CD4-positive, alpha-beta T cell treated with Interleukin-12 subunit alpha and Interleukin-12 subunit beta, for 1 hour (primary cell): ENCODE results near the gene MMP10.
"Not testable (repeated sequence)": the region's sequence is repeated elsewhere in the genome, so short reads cannot be mapped to it uniquely, and the experiment has no call there.

Experiments
- DNase-seq: peaks from one replicate; pipeline ENCODE4 v3.0.0-alpha.2; 2020

Gene MMP10

DNA sequence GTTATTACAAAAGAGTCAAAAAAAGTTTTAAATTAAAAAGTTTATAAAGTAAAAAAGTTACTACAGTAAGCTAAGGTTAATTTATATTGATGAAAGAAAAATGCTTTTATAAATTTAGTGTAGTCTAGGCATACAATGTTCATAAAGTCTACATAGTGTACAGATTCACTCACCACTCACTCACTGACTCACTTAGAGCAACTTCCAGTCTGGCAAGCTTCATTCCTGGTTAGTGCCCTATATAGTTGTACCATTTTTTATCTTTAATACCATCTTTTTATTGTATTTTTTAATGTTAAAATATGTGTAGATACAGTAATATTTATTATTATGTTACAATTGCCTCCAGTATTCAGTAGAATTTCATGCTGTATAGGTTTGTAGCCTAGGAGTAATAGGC is 2.6 kb upstream of the MMP10 start:
- no peak for DNase-seq

- no peak for DNase-seq
These were observed 1.2 kb upstream of the MMP10 start for GRCh38 chr11:102781676-102782075.

- no peak for DNase-seq
These were observed 4.0 kb downstream of the MMP10 start for GRCh38 chr11:102776454-102776853.

DNA sequence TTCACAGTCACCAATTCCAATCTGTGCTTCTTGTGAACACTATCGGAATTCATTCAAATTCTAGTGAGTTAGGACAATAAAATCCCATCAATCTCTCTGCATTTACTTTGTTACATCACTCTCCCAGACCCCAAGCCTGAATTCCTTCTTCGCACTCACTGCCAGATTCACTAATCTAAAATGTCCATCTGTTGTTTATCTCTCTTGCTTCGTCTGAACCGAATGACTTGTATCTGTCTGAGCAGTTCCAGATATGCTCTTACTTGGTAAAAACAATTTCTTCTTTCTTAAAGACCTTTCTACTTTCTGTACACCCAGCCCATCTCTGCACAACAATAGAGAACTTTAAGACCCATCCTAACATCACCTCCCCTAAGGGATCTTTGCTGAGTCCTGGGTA is 7.0 kb downstream of the MMP10 start:
- DNase-seq, result no peak

DNA sequence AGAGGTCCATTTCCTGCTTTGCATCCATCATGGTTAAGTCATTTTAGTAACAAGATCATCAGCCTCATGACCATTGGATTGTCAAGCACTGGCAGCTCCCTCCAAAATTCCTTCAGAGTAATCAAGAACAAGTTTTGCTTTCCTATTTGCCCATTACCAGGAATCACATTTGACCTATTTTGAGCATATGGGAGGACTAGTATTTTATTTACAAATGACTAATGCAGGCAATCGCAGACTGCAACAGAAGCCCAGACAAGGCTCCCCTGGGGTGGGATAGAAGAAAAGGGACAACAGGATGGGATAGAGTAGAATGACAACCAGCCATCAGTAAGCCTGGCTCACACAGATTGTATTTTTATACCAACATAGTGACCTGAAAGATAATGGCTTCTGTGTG is 9.1 kb downstream of the MMP10 start:
- no peak for DNase-seq

DNA sequence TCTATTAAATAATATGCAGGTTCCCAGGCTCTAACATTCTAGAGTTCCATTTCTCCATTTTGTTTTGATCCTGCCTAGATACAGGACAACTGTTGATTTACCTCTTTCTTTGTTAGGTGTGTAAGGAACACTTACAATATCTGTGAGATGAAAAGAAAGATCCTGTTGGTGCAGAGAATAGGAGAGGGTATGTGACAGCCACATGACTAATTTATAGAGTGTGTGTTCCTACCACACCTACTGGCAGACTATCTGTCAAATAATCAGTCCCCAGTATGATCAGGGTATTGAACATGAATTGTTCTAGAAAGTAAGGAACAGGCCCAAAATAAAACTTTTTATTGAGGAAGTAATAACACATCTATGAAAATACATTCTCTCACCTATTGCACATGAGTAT is 10.2 kb downstream of the MMP10 start:
- DNase-seq, result no peak

DNA sequence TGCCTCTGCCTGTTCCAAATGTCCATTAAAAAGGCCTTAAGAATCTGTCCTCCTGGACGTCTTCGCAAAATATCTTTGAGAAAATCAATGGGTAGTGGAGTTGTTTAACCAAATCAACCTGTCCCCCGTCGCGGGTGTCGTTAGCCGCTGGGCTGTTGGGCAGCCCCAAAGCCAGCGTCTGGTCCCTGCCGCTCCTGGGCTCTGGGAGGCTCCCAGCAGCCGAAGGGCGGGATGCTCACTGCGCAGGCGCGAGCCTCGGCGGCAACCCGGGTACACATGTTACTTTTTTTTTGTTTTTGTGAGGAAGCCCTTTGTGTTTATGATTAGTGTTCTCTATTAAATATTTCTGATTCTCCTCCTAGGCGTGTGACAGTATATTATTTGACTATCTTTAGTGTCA is 12.6 kb downstream of the MMP10 start:
- no peak for DNase-seq

- DNase-seq, result no peak
These were observed 17.0 kb downstream of the MMP10 start for GRCh38 chr11:102763440-102763839.

GRCh38 chr11:102762361-102762767 is 18.1 kb downstream of the MMP10 start:
- no peak for DNase-seq

DNA sequence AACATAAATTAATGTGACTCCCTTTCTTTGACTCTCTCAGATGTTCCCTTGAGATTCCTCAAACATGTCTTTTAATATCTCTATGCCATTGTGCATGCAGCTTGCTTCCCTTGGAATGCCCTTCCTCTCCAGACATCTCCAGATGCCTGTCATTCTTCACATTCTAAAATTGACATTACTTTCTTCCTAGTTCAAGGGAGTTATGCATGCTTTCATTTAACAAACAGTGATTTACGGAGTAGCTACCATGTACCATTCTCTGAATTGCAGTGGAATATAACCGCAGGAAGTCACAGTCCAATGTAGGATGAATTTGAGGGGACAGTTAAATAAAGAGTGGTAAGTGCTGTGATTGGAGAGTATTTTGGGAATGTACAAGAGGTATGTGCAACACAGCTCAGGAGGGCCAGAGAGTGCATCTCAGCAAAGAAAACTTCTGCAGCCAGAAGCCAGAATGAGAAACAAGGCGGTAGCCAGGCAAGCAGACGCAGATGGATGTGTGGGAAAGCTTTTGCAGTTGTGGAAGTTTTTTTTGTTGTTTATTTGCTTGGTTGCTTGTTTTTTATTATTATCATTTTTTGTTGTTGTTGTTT is 18.7 kb downstream of the MMP10 start:
- no peak for DNase-seq

DNA sequence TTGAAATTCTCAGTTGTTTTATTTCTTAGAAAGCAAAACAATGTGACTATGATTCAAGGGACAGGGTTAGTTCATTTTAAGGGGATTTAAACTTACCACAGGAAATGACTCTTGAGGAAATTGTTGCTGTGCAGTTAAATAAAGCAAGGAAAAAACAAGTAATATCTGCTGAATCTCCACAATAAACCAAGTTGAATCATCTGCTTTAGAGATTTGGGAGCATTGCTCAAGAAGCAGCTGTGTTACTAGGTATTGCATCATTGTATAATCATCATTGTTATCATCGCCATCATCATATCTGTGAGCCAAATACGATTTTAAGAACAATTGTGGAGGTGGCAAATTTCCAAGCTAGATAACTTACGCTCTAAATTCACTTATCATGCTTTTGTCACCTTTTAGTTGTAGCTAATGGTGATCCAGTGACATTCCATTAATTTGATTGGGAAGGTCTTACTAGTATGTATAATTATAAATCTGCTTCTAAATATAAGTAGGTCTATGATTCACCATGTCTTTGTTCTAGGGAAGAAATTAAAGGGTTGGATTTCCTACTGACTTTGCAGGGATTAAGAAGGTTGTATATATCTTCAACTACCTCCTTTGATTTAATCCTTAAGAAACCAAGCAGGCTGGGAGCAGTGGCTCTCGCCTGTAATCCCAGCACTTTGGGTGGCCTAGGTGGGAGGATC is 19.9 kb downstream of the MMP10 start:
- no peak for DNase-seq

DNA sequence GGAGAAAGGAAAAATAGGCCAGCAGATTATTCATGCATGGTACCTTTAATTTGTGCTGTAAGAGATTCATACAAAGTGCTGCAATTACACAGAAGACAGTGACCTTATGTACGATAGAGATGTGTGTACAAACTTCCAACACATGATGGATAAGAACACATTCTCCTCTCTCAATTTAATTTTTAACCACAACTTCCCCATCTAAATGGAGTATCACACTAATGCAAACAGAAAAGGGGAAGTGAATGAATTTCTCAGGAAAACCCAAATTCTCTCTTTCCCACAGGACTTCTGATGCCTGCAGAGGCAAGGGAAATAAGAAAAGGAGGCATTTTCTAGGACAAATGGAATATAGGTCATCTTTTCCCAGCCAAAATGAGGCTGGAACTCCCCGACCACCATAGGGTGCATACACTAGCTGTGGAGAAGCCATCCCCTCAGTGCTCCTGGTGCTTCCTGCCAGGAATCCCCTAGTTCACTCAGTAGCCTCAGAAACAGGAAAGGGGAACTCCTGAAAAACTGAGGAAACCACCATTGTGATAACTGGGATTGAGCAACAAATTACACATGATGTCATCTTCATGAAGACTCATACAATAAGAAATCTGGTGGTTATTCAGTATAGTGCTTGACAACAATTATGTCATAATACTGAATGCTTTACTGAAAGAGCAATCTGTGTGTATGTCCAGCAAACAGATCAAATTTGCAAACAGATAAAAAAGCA is 22.4 kb downstream of the MMP10 start:
- DNase-seq, result no peak

GRCh38 chr11:102753267-102753666 is 27.2 kb downstream of the MMP10 start:
- no peak for DNase-seq

- no peak for DNase-seq
These were observed 28.8 kb downstream of the MMP10 start for GRCh38 chr11:102751673-102752072.

DNA sequence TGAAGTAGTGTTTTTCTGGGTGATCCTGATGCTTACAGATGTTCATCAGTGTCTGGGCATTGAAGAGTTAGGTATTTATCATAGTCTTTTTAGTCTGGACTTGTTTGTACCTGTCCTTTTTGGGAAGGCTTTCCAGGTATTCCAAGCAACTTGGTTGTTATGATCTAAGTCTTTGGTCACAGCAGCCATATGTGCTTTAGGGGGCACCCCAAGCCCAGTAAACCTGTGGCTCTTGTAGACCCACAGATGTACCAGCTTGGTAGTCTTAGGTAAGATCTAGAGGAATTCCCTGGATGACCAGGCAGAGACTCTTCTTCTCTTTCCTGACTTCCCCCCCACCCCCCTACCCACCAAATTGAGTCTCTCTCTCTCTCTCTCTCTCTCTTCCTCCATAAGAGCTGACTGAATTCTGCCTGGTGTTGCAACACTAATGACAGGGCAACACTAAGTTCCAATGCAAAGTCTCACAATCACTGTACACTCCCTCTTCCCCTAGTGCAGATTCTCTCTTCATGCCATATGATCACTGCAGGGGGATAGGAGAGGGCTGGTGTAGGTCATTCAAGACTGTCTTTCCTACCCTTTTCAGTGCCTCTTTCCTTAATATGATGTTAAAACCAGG is 31.2 kb downstream of the MMP10 start:
- DNase-seq, result no peak

GRCh38 chr11:102746746-102747578 is 33.5 kb downstream of the MMP10 start:
- DNase-seq, result not testable (repeated sequence)

DNA sequence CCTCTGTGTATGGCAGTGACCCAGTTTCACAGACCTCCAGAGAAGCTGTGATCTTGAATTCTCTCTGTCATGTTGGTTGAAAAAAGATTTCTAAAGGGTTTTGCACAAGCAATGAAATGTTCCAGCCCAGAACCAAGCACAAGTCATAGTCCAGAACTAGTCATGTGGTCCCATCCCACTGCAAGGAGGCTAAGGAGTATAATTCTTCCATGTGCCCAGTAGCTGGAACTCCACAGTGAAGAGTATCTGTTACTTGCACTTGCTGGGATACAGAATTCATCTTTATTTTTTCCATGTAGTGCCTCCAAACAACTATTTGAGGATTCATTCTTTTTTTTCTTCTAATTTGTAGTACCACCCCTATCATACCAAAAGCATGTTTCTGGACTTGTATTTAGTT is 45.8 kb downstream of the MMP10 start:
- no peak for DNase-seq

- DNase-seq, result peak; percentile 8
These were observed 47.1 kb downstream of the MMP10 start for GRCh38 chr11:102733232-102733875.

DNA sequence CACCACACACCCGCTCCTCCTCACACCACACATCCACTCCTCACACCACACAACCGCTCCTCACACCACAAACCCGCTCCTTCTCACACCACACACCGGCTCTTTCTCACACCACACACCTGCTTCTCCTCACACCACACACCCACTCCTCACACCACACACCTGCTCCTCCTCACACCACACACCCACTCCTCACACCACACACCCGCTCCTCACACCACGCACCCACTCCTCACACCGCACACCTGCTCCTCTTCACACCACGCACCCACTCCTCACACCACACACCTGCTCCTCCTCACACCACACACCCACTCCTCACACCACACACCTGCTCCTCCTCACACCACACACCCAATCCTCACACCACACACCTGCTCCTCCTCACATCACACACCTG is 49.5 kb downstream of the MMP10 start:
- DNase-seq, result not testable (repeated sequence)

GRCh38 chr11:102729849-102730815 is 50.3 kb downstream of the MMP10 start:
- DNase-seq, result no peak

GRCh38 chr11:102727890-102728289 is 52.5 kb downstream of the MMP10 start:
- no peak for DNase-seq
